Adipose tissue (tissue), 3 donors: Measurements from ENCODE around the gene KIRREL3. TPM values are rescaled to one million over a fixed set of nuclear protein-coding genes. Genes with fewer than 3 reads are reported as not detected.
"Not testable (repeated sequence)": the region's sequence is repeated elsewhere in the genome, so short reads cannot be mapped to it uniquely, and the experiment has no call there.

ENCODE experiments used
- H3K27ac ChIP-seq: one replicate; pipeline ENCODE4 v1.5.1; 2013; ENCODE audit warnings: low read depth, low read length
- WGBS, 3 donors: extraction: QIAGEN DNeasy Blood & Tissue Kit; methylation state at CpG; one replicate each; pipeline ENCODE4 v1.1.7; 2013; 5-methylcytosine and 5-hydroxymethylcytosine counted together
- polyA plus RNA-seq, 3 donors: library from polyadenylated mRNA; stranded (reverse); fragments of 200-250 nt; gene quantifications; one replicate each; pipeline ENCODE4 v1.2.3, GENCODE V29; 2013
- donor health status: healthy with polysubstance abuse.
- donor health status: Bipolar disorder and iron deficiency.
- donor health status: healthy.

The KIRREL3 gene
- polyA plus RNA-seq, 3 donors: 0.04 to 0.34 (median 0.13) TPM

DNA sequence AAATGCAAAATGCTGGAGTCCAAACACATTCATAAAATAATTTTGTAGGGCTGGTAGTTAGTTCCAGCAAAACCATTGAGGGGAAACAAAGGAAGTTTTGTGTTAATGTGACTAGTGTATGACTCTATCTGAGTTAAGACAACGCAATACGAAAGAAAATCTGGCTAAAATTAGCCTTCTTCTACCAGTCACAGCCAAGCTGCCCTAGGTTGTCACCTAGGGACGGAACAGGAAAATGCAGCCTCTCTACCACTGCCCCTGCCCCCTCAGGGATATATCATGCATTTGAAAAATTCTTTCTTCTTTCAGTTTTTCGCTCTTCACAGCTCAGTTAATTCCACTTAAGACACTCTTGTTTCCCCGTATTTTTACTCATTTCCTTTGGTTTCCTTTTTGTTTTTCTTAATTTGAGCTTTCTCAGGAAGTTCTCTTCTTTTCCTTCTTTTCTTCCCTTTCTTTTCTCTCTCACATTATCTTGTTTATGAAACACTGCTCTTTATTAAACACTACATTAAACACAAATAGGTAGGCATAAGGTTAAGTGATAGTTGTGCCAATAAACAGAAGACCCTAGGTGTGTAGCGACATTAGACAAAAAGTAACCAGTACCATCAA lies 30.6 kb downstream of the KIRREL3 start:
- WGBS, 3 donors: 41 to 45% (median 42%) methylated on average over 6 of the region's 6 CpGs

DNA sequence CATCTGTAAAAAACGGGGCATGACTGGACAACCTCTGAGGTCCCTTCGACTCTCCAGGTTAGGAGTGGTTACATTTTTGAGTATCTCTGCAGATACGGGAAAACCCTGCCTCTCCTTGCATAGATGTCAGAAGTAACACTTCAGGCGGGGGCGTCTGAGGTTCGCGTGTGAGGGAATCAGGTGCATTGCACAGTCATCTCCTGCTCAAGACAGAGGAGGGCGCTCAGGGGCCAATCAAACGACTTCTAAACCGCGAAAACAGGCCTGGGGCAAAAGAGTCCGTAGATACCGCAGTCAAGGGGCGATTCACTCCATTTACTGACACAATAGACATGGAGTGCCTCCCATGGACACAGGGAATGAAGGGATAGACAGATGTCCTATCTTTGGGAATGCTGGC lies 31.7 kb downstream of the KIRREL3 start:
- H3K27ac ChIP-seq: no peak overlapping the region

More for the DNA sequence above, 30.6 kb downstream of the KIRREL3 start:
- H3K27ac ChIP-seq: no peak overlapping the region

DNA sequence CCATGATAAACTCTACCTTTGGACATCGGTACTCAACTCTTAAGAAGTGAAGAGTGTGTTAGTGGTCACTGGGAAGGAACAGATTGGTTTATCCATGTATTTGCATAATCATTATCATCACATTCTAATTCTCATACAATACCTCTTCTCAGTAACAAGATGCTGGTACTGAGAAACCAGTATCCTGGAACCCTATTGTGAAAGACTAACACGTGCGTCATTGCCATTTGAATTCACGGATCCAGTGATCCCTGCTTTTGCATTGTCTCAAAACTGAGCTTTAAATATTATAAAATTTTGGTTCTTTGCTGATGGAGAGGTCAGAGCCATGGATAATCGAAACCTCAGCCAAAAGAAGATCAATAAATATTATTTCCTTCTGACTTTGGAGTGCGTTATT lies 35.2 kb downstream of the KIRREL3 start:
- no peak overlapping the region for H3K27ac ChIP-seq

More for the DNA sequence above, 31.7 kb downstream of the KIRREL3 start:
- 25 to 41% (median 34%) methylated on average over 14 of the region's 14 CpGs for WGBS, 3 donors

DNA sequence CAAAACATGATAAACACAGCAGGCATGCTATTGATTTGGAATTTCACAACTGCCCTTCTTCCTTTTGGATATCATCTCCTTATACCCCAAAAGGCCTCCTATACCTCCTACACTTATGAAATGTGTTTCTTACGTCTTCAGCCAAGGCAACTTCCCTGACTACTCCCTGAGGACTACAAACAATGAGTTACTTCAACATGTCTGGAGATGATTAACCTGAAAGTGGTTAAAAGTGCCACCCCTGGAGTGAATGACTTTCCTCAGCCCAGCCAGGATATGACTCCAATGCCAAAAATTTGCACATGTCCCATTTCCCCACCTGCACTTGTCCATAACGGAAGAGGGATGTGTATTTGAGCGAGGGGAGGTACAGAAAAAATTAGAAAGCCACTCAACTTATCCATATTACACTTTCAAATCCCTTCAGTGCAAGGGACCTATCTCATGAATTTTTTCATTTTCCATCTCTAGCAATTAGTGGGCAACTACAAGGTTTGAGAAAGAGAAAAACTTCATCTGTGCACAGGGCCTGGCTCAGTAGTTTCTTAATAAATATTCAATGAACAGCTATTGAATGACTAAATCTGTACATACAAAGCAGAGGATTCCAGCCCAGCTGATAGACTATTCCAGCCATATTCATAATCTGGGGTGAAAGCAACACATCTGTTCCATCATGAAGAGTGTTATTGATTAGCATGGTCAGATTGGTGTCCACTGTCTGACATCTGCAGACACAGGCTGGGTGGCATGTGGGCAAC lies 36.8 kb downstream of the KIRREL3 start:
- no peak overlapping the region for H3K27ac ChIP-seq
- WGBS, 3 donors: 44 to 71% (median 64%) methylated on average over 3 of the region's 3 CpGs

More for the DNA sequence above, 35.2 kb downstream of the KIRREL3 start:
- WGBS, 3 donors: 70 to 77% (median 76%) methylated on average over 6 of the region's 6 CpGs

DNA sequence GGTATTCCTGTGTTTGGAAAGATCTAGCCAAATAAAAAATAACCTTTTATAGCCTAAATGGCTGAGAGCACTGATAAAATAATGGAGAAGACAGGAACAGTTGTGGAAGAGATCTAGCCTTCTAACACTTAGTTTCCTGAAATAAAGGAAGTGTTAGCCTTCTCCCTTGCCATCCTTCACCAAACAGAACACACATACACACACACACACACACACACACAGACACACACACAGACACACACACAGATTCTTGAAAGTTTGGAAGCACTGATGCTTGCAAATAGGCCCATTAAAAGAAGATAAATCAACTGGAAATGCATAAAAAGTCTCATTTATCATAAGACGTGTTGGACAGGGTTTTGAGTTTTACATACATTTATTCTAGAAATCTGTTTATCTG lies 37.5 kb downstream of the KIRREL3 start:
- H3K27ac ChIP-seq: no peak overlapping the region
- WGBS, 3 donors: 0 to 33% (median 32%) methylated on average over 1 of the region's 1 CpG

DNA sequence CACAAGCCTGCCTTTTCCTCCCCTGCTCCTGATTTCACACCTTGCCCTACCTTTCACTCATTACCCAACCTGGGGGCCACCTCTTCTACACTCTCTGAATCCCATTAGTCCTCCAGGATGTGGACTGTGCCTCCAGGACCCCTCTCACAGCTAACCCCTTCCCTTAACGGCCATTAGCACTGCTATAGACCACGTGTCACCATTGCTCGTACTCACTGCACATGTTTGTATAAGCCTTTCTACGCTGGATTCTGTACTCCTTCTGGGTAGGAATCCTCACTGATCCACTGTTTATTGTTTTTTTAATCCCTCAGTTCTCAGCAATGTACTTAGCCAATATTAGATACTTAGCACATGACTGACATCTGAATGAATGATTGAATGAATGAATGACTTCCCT lies 40.9 kb downstream of the KIRREL3 start:
- 74 to 90% (median 89%) methylated on average over 4 of the region's 4 CpGs for WGBS, 3 donors
- no peak overlapping the region for H3K27ac ChIP-seq

DNA sequence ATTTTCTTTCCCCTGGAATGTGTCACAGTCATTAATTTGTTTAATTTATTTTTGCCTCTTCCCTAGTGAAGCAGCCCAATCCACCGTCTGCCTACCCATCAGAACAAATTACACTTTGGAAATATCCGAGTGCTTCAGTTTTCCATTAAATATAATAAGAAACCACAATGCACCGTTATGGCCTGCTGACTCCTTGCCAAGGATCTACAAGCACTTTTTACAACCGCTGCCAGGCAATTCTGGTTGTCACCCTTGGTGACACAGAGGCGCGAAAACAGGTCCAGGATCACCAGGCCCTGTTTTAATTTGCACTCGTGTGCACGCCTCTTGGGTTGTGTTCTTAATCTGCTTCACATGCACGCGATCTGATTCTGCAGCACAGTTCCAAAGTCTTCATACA lies 43.9 kb downstream of the KIRREL3 start:
- no peak overlapping the region for H3K27ac ChIP-seq
- 80 to 84% (median 82%) methylated on average over 10 of the region's 10 CpGs for WGBS, 3 donors

DNA sequence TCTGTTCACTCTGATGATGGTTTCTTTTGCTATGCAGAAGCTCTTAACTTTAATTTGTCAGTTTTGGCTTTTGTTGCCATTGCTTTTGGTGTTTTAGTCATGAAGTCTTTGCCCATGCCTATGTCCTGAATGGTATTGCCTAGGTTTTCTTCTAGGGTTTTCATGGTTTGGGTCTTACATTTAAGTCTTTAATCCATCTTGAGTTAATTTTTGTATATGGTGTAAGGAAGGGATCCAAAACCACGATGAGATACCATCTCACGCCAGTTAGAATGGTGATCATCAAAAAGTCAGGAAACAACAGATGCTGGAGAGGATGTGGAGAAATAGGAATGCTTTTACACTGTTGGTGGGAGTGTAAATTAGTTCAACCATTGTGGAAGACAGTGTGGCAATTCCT lies 48.0 kb downstream of the KIRREL3 start:
- WGBS, 3 donors: 81 to 96% (median 85%) methylated on average over 2 of the region's 2 CpGs

DNA sequence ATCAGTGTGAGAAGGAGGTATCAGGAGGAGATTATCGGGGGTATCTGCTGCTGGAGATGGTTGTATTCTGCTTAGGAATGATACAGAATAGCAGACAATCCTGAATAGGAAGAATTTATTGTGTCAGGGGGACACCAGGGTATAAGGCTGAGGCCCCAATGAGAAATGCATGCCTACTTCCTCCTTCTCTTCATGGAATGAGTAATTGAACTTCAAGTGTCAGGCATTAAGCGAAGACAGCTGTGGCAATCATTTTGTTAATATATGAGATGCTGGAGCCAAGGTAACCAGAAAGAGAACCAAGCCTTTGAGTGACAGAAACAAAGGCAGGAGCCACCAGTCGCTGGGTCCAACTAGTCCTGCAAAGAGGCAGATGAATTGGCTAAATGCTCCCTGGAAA lies 49.1 kb downstream of the KIRREL3 start:
- H3K27ac ChIP-seq: no peak overlapping the region
- whole genome bisulfite sequencing, 3 donors: 75 to 89% (median 85%) methylated on average over 3 of the region's 3 CpGs

More for the DNA sequence above, 48.0 kb downstream of the KIRREL3 start:
- H3K27ac ChIP-seq: not testable (repeated sequence)

DNA sequence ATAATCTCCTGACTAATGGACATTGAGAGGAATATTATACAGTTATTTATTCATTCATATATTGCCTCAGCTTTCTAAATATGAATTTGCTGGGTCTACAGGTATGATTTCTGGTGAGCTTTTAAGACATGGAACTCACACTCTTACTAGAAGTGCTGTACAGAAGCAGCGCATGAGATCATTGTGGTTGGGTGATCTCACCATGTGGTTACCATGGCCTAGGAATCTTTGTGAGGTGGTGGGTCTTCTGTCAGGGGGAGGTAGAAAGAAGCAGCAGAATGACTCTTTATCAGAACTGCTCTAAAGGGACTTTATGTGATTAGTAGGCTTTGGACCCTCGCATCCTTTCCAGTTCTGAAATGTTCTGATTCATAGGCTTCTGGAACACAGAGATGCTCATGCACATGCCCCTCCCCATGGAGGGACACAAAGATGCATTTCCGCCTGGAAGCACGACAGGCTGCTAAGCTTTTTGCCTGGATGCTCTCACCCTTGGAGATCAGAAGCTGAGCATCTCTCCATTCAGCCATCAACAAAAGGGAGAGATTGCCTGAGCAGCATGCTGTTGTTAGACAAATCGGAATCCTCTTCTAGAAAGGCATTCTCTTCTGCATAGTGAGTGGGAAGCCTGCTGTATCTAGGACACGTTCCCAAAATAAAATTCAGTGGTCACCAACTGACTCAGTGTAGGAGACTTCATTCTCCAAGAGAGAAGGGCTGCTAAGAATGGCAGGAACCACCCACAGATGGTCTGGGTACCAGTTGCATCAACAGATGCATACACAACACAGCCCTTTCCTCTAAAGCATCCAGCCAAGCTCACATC lies 51.3 kb downstream of the KIRREL3 start:
- WGBS, 3 donors: 70 to 83% (median 80%) methylated on average over 6 of the region's 6 CpGs

DNA sequence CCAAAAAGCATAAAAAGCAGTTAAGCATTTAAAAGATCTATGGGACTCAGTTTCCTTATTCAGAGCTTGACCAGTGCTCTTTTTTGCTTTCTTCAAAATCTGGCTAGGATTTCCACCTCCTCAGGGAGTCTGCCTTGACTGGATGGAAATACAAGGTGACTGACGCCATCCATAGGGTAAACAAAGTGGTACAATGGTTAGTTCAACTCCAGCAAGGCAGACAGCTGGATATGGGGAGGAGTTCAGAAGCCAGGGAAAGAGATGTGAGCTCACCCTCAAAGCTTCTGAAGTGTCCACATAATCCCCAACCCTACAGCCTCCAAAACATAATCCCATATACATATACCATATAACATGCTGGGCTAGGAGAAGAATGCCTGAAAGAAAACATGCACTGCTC lies 52.0 kb downstream of the KIRREL3 start:
- no peak overlapping the region for H3K27ac ChIP-seq
- WGBS, 3 donors: 54 to 66% (median 60%) methylated on average over 1 of the region's 1 CpG

More for the DNA sequence above, 51.3 kb downstream of the KIRREL3 start:
- no peak overlapping the region for H3K27ac ChIP-seq

DNA sequence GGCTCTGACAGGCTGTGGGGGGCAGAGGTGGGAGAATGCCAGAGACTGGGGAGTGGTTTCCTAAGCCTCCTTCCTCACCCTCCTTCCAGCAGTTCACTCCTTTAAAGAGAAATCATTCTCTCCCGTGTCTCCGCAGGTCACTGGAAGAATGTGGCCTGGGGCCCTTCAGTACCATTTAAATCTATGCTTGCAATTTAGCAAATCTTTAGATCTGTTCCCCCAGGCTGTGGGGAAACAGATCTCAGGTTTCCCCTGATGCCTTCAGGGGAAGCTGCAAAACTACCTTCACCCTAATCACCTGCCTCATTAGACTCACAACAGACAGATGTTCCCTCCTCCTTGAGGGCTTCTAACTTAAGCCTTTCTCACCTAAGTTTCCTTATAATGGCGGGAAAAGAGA lies 55.3 kb downstream of the KIRREL3 start:
- WGBS, 3 donors: 72 to 74% (median 73%) methylated on average over 3 of the region's 3 CpGs

DNA sequence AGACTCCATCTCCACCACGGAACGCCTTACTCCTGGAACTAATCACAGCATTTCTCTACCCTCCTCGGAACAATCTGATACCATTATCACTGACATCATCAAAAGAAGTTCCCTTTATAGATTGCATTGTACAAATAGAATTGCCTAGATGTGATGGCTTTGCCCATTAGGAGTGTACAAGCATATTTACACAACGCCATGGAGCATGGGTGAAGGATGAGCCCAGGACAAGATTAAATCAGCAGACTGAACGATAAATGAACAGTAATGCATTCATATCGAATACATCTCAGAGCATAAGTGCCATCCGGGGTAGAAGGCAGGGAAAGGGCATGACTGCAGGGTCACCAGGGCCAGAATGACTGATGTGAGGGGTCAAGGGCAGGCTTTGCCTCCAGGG lies 57.3 kb downstream of the KIRREL3 start:
- 64 to 85% (median 78%) methylated on average over 7 of the region's 7 CpGs for WGBS, 3 donors
- H3K27ac ChIP-seq: no peak overlapping the region

More for the DNA sequence above, 55.3 kb downstream of the KIRREL3 start:
- H3K27ac ChIP-seq: no peak overlapping the region

DNA sequence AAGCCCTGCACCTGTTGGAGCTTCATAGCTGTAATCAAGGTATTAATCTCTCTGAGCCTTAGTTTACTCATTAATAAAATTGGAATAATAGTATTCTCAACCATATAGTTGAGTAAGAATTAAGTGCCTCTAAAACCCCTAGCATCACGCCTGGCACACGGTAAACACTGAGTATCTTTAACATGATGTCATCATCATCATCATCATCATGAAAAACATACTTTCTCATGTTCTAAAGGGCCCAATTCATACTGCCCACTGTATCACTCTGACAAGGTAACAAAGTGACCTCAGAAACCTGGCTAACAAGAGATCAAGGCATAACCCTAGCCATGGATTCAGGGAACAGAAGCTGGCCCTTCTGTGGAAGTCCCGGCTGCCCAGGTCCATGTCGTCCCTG lies 58.4 kb downstream of the KIRREL3 start:
- H3K27ac ChIP-seq: no peak overlapping the region
- WGBS, 3 donors: 76 to 90% (median 87%) methylated on average over 4 of the region's 4 CpGs

DNA sequence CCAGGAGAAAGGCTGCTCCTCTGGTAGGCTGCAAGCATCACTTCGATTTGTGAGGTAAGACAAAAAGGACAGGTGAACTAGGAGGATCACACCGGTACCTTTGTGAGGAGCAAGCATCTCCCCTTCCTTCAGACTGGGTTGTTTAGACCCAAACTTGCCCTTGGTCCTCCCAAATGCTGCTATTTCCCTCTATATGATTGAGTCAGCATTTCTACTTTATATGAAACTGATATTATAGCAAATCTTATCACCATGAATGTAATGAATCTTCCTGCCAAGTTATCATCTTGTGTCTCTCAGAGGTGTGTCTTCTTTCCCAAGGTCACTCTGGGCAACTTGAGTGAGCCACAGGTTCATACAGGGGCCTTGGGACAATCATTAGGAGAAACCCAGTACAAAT lies 61.0 kb downstream of the KIRREL3 start:
- H3K27ac ChIP-seq: no peak overlapping the region
- WGBS, 3 donors: 63 to 86% (median 82%) methylated on average over 2 of the region's 2 CpGs

DNA sequence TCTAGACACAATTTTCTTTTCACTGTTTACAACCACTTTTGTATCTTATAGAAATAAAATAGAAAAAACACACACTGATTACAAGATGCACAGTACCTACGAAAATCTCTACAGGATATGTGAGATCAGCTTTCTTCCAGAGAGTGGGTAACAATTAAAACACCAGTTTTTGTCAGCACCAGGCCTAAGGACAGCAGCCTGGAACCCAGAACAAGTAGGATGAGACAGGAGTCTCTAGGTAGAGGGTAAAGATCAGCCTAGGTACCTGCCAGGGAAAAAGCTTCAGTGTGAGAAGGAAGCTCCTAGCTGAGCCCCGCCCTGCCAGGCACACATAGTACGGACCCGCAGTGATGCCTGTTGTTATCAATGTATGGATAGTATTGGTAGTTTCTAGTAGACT lies 61.9 kb downstream of the KIRREL3 start:
- WGBS, 3 donors: 75 to 90% (median 88%) methylated on average over 4 of the region's 4 CpGs
- no peak overlapping the region for H3K27ac ChIP-seq

DNA sequence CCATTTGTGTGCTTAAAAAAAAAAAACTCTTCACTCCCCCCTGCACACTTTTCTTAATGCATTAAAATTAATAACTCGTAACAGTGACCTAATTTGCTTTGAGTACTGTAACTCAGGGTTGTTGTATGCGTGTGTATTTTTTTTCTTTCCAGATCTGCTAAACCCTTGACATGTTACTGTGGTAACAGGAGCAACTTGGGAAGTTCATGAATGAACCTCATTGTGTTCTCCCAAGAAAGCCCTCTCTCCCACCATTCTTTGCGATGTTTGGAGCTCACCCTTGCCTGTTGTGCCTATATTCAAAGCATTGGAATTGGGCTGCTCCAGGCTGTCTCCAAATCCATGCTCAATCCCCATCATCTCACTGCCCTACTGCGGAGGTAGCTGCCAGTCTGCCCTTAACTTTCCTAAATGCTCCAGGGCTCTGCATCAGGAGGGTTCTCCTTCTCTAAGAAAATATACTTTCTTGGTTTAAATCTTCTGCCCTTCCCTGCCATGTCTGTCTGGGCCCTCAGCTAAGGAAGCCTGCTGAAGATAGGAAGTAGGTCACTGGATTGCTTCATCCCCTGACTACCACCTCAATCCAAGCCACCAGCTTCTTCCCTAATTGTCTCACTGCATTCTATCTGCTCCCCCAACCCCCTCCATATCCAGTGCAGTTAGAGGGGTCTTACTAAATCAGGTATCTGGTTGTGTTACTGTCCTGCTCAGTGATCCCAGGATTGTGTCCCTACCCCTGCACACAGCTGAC lies 70.3 kb downstream of the KIRREL3 start:
- 47 to 64% (median 55%) methylated on average over 4 of the region's 4 CpGs for WGBS, 3 donors
- no peak overlapping the region for H3K27ac ChIP-seq
